GM19023 (cell line): ENCODE measurements around the gene POLD1.
A peak's percentile ranks its signal among the peaks of the same experiment; 100 is the strongest.
"Not testable (repeated sequence)": the region's sequence is repeated elsewhere in the genome, so short reads cannot be mapped to it uniquely, and the experiment has no call there.

Source experiments
- ATAC-seq: cut with Tn5 transposase; IDR thresholded peaks from one replicate; pipeline ENCODE4 v1.9.1; 2021; ENCODE audit warnings: mild to moderate bottlenecking, moderate library complexity; ENCODE audit not compliant: unreplicated experiment

POLD1 gene

GRCh38 chr19:50433201-50434180 is 49.3 kb downstream of the POLD1 start:
- no peak for ATAC-seq

GRCh38 chr19:50434525-50434924 is 50.4 kb downstream of the POLD1 start:
- ATAC-seq, result no peak

GRCh38 chr19:50435221-50435620 is 51.1 kb downstream of the POLD1 start:
- no peak for ATAC-seq

DNA sequence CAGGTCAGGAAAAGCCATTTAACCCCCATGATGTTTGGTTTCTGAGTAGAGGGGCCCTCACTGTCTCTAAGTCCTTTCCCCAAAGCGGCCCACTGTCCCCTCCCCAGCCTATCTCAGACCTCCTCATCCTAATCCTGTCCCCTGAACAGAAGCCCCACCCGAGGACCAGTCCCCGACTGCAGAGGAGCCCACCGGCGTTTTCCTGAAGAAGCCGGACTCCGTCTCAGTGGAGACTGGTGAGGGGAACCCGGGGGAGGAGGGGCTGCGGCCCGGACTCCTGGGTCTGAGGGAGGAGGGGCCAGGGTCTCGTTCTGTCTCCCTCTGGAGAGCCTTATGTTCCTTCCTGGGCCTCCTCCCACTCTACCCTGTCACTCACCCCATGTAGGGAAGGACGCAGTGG is 51.5 kb downstream of the POLD1 start:
- no peak for ATAC-seq

DNA sequence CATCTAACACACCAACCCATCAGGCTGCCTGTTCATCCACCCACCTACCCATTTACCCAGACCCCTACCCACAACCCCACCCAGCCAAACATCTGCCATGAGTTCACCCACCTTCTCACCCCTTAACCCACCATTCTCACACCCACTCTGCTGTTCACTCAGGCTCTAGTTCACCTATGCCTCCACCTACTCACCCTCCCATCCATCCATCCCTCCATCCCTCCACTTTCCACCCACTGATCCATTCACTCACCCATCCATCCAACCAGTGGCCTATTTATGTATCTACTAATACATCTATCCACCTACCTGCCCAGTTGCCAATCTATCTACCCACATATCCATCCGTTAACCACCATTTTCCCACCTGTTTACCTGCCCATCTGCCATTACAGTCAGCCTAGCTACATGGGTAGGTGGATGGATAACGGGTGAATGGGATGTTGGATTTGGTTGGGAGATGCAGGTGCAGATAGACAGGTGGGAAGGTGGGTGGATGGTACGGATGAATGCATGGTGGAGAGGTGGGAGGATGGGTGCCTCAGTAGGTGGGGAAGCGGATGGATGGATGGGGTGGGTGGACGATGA is 53.8 kb downstream of the POLD1 start:
- no peak for ATAC-seq

GRCh38 chr19:50439130-50439529 is 55.0 kb downstream of the POLD1 start:
- ATAC-seq, result not testable (repeated sequence)

- ATAC-seq, result no peak
Measured at GRCh38 chr19:50444059-50444458, 59.9 kb downstream of the POLD1 start.

DNA sequence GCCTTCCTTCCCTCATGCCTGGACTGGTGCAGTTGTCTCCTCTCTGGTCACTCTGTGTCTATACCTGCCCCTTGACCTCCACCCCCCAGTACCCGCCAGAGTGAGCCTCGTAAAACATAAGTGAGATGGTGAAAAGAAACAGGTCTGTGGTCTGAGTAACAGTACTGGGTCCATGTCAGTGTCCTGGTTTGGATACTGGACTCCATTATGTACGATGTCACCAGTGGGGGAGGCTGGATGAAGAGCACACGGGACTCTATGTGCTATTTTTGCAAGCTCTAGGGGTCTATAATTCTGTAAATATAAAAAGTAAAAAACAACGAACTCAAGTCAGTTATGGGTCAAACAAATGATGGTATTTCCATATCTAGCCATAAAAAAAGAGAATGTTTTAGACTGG is 62.9 kb downstream of the POLD1 start:
- ATAC-seq, result no peak

GRCh38 chr19:50447750-50448149 is 63.6 kb downstream of the POLD1 start:
- ATAC-seq, result no peak

DNA sequence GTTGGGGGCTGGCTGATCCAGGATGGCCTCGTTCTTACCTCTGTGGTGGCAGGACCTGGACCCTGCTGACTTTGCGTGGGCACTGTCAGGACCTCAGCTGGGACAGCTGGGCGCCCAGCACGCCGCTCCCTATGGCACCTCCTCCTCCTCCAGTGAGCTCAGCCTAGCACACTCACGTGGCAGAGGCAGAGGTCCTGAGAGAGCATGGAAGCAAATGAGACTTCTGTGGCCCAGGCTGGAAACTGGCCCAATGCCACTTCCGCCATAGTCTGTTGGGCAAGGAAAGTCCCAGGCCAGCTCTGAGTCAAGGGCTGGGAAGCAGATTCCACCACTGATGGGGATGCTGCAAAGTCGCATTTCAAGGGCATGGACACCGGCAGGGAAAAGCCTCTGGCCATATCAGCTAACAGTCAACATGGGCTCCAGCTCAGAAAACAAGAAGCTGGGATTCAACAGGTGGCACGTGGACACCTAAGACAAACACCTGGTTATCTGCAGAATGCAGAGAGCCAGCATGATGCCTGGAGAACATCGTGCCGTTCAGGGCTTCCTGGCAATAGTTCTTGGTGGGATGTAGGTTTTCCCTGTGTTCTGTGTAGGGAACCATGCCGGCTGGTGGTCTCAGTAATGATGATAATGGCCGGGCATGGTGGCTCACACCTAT is 65.2 kb downstream of the POLD1 start:
- no peak for ATAC-seq

DNA sequence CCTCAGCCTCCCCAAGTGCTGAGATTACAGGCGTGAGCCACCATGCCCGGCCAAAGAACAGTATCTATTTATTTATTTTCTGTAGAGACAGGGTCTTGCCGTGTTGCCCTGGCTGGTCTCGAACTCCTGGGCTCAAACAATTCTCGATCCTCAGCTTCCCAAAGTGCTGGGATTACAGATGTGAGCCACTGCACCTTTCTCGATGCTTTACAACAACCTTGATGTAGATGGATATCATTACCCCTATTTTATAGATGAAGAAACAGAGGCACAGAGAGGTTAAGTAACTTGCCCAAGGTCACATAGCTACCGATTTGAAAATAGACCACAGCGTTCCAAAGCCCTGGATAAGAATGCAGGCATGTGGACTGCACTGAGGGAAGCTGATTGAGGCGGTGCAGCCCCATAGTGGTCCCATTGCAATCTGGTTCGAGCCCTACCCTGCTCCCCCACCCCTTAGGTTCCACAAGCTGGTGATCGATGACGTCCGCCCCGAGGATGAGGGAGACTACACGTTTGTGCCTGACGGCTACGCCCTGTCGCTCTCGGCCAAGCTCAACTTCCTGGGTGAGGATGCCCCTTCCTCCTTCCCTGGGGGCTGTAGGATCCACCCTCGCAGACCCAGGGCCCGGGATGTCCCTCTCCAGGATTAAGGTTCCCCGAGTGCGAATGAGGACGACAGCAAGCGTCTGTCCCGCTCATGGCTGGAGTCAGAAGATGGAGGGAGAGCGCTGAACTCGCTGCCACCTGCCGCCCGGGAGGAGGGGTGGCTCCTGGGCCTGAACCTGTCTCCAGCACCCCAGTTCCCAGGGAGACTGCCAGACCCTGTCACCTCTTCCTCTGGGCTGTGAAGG is 66.4 kb downstream of the POLD1 start:
- ATAC-seq, result no peak

- ATAC-seq, result no peak
Measured at GRCh38 chr19:50451223-50451534, 67.0 kb downstream of the POLD1 start.

GRCh38 chr19:50453243-50453642 is 69.1 kb downstream of the POLD1 start:
- no peak for ATAC-seq

DNA sequence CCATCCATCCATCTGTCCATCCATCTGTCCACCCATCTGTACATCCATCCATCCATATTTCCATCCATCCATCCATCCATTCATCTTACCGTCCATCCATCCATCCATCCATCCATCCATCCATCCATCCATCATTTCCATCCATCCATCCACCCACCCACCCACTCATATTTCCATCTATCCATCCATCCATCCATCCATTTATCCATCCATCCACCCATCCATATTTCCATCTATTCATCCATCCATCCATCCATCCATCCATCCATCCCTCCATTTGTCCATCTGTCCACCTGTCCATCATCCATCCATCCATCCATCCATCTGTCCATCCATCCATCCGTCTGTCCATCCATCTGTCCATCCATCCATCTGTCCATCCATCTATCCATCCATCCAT is 71.8 kb downstream of the POLD1 start:
- ATAC-seq, result no peak

- ATAC-seq, result no peak
Measured at GRCh38 chr19:50457300-50457699, 73.2 kb downstream of the POLD1 start.

GRCh38 chr19:50458396-50459066 is 74.4 kb downstream of the POLD1 start:
- no peak for ATAC-seq

- ATAC-seq, result no peak
Measured at GRCh38 chr19:50459067-50459456, 74.9 kb downstream of the POLD1 start.

DNA sequence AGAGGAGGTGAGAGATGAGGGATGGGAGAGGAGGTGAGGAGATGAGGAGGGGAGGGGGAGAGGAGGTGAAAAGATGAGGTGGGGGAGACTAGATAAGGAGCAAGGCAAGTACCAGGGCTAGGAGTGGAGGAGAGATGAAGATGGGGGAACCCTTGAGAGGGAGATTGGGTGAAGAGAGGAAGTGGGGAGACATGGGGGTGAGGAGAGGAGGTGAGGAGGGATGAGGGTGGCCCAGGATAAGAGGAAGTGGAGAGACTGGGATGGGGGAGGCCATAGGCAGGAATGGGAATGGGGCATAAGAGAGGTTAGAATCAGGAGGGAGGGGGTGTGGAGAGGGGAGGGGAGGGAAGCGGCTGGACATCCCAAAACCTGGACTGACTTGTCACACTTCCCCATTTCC is 75.5 kb downstream of the POLD1 start:
- no peak for ATAC-seq

DNA sequence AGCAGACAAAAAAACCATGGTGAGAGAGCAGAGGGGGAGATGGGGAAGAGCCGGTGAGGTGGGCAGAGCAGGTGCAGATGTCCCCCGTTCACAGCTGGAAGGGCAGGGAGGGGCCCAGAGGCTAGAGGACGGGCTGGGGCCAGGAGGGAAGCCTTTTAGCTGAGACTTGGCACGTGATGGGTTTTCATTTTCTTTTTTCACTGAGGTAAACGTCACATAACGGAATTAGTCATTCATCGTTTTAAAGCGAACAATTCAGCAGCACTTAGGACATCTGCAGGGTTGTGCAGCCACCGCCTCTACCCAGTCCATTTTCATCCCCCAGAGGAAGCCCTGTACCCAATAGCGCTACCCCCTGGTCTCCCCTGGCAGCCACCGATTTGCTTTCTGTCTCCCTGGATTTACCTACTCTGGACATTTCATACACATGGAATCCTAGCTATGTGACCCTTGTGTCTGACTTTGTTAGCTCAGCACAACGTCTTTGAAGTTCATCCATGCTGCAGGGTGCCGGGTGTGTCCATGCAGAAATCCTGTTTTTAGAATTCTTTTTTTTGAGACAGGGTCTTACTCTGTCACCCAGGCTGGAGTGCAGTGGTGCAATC is 76.1 kb downstream of the POLD1 start:
- ATAC-seq, result peak; percentile 56
